Loucy (cell line): ENCODE results near the gene VPREB3.
"Not testable (repeated sequence)": the region's sequence is repeated elsewhere in the genome, so short reads cannot be mapped to it uniquely, and the experiment has no call there.

Experiments used
- CTCF ChIP-seq: fragments of 200-600 bp; sonication (generic); conservative IDR thresholded peaks from 2 replicates; pipeline ENCODE4 v1.5.1; 2014; ENCODE audit warnings: mild to moderate bottlenecking, antibody characterized with exemption, low read length
- EZH2phosphoT487 ChIP-seq: fragments of 200-600 bp; IDR thresholded peaks from 2 replicates; pipeline ENCODE4 v1.6.1; 2018; ENCODE audit warnings: antibody characterized with exemption, mild to moderate bottlenecking, moderate library complexity, borderline replicate concordance

- TF ChIP-seq CTCF, EZH2phosphoT487: not testable (repeated sequence)
Observed at GRCh38 chr22:23728108-23728507, 26.1 kb downstream of the VPREB3 start.
